Activated T-cell treated with anti-CD3 and anti-CD28 coated beads, Interleukin-2, amount 50 U/mL, for 72 hours (primary cell): ENCODE results near the gene RSBN1. TPM values are rescaled to one million over a fixed set of nuclear protein-coding genes. Genes with fewer than 3 reads are reported as not detected.

Source experiments
- ATAC-seq, 2 donors: fragments of 150-1000 bp; cut with Tn5 transposase; replicated peaks in 1 of 2; 2 replicates each; pipeline ENCODE4 v1.10.0; 2021; ENCODE audit warnings: moderate library complexity in 2 of 2, mild to moderate bottlenecking in 1 of 2
- DNase-seq, 2 donors: peaks; one replicate each; pipeline ENCODE4 v3.0.0; 2021 to 2022; ENCODE audit warnings: mixed read lengths in 1 of 2
- H3K27ac Mint-ChIP-seq: one replicate; pipeline ENCODE4 v1.8.0; 2022; ENCODE audit warnings: mild to moderate bottlenecking, moderate library complexity, mixed read lengths
- H3K27me3 Mint-ChIP-seq: one replicate; pipeline ENCODE4 v1.8.0; 2022; ENCODE audit warnings: low read depth, mixed read lengths
- H3K36me3 Mint-ChIP-seq, 2 donors: one replicate each; pipeline ENCODE4 v1.8.0; 2022; ENCODE audit warnings: mixed read lengths in 2 of 2, mild to moderate bottlenecking in 1 of 2; ENCODE audit not compliant: insufficient read depth in 2 of 2
- H3K4me1 Mint-ChIP-seq: one replicate; pipeline ENCODE4 v1.8.0; 2022; ENCODE audit warnings: low read depth, mixed read lengths
- H3K4me3 Mint-ChIP-seq, 2 donors: one replicate each; pipeline ENCODE4 v1.8.0; 2022; ENCODE audit warnings: mild to moderate bottlenecking in 2 of 2, mixed read lengths in 2 of 2, moderate library complexity in 2 of 2
- H3K9me3 Mint-ChIP-seq, 2 donors: one replicate each; pipeline ENCODE4 v1.8.0; 2022; ENCODE audit warnings: mixed read lengths in 2 of 2
- total RNA-seq, 2 donors: library from RNA; stranded (reverse); gene quantifications; one replicate each; pipeline ENCODE4 v1.2.3, GENCODE V29; 2022

Gene RSBN1
- total RNA-seq, 2 donors from 2014 or later: 18.4 to 23.9 TPM

DNA sequence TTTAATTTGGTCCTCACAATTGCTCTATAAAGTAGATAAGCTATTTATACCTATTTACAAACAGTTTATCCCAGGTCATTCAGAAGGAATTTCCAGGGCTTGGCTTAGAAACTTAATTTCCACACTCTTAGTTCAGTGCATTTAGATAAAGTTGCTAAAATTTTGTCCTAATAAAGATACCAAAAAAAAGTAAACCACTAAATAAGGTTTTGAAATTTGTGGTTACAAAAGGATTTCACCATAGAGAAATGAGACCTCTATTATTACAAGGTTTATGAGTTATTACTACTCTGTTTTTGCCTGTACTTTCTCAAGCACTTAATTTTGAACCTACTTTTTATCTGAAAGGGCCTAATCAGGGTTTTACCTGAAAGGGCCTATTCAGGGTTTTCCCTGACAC is 36.8 kb upstream of the RSBN1 start:
- H3K36me3 Mint-ChIP-seq: peaks cover 16 to 43% of the 10 kb centered on the region in 2 donors
- no peak overlapping the region for H3K4me3 Mint-ChIP-seq
- no peak overlapping the region for H3K27ac Mint-ChIP-seq

DNA sequence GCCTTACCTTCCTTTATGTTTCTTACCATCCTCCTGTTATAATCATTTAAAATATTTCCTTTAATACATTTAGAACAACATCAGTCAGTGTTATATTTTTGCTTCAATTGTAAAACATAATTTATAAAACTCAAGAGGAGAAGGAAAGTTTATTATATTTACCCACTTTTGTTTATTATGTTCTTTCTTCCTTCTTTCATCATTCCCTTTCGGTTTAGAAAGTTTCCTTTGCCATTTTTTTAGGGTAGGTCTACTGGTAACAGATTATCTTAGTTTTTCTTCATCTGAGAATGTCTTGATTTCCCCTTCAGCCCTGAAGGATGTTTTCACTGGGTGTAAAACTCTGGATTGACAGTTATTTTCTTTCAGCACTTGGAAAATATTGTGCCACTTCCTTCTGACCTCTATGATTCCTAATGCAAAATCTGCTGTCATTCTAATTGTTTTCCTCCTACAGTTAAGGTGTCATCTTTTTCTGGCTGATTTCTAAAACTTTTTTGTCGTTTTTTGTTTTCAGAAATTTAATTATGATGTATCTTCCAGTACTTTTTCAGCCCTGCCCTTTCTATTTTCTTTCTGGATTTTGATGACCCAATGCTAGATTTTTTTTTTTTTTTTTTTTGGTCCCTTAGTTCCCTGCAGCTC is 34.2 kb upstream of the RSBN1 start:
- Mint-ChIP-seq H3K9me3 (no peaks in the 10 kb centered on the region), H3K36me3 (peaks cover 15 to 35% of the 10 kb centered on the region in 2 donors), H3K4me3 (no peak overlapping the region), H3K27me3 (no peaks in the 10 kb centered on the region), H3K4me1 (peaks cover 13% of the 10 kb centered on the region), H3K27ac (peak overlapping the region; percentile 82)
- DNase-seq (no peak), ATAC-seq (no peak)

More for the DNA sequence above, 36.8 kb upstream of the RSBN1 start:
- H3K27me3 Mint-ChIP-seq: no peaks in the 10 kb centered on the region
- DNase-seq (no peak), ATAC-seq (no peak)
- H3K4me1 Mint-ChIP-seq: peaks cover 22% of the 10 kb centered on the region
- H3K9me3 Mint-ChIP-seq: no peaks in the 10 kb centered on the region

DNA sequence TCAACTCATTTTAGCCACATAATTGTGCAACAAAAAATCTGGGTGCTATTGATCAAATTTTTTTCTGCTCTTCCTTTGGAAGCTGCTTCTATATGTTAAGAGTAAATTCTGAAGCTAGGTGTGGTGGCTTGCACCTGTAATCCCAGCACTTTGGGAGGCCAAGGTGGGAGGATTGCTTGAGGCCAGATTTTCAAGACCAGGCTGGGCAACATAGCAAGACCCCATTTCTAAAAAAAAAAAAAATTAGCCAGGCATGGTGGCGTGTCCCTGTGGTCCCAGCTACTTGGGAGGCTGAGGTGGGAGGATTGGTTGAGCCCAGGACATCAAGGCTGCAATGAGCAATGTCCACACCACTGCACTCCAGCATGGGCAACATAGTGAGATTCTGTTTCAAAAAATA is 24.3 kb upstream of the RSBN1 start:
- Mint-ChIP-seq H3K36me3 (peaks cover 5 to 36% of the 10 kb centered on the region in 2 donors), H3K9me3 (no peaks in the 10 kb centered on the region), H3K4me3 (no peak overlapping the region), H3K27ac (no peak overlapping the region), H3K27me3 (no peaks in the 10 kb centered on the region), H3K4me1 (no peaks in the 10 kb centered on the region)
- DNase-seq (no peak), ATAC-seq (no peak)

DNA sequence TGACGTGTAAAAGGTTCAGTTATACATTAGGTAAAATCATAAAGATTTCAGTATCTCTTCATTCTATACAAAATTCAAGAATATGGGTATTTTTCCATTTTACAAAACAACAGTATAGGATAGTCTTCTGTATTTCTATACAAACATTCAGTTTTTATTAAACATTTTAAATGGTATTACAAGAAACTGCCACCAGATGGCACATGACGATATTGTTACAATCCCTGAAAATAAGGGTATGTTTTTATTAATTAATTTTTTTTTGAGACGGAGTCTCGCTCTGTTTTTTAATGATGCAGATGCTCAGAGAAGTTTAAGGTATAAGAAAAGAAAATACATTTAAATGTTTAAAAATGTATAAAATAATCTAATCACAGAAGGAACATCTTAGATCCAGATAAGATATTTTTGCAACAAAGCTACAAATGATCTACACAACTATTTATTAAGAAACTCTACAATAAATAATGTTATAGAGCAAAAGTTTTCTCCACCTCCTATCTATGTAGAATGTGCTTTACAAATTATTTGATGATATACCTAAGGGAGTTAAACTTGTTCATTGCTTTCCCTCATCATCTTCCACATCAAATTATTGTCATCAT is 23.5 kb upstream of the RSBN1 start:
- no peak overlapping the region for H3K27ac Mint-ChIP-seq
- no peaks in the 10 kb centered on the region for H3K27me3 Mint-ChIP-seq
- H3K9me3 Mint-ChIP-seq: no peaks in the 10 kb centered on the region
- H3K4me3 Mint-ChIP-seq: no peak overlapping the region
- ATAC-seq (no peak), DNase-seq (no peak)
- H3K36me3 Mint-ChIP-seq: peaks cover 5 to 38% of the 10 kb centered on the region in 2 donors
- H3K4me1 Mint-ChIP-seq: peaks cover 7% of the 10 kb centered on the region

DNA sequence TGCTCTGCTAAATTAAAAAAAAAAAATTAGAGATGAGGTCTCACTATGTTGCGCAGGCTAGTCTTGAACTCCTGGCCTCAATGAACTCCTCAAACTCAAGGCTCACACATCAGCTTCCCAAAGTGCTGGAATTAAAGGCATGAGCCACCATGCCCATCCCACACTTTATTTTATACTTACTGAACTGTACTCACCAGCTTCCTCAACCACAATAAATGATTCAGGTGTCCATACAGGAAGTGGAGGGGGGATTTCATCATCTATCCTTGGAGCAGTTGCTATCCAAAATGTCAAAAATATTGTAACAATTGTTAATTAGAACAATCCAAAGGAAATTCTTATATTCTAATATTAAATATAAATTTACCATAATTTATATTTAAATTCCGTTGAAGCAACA is 22.4 kb upstream of the RSBN1 start:
- H3K9me3 Mint-ChIP-seq: no peaks in the 10 kb centered on the region

DNA sequence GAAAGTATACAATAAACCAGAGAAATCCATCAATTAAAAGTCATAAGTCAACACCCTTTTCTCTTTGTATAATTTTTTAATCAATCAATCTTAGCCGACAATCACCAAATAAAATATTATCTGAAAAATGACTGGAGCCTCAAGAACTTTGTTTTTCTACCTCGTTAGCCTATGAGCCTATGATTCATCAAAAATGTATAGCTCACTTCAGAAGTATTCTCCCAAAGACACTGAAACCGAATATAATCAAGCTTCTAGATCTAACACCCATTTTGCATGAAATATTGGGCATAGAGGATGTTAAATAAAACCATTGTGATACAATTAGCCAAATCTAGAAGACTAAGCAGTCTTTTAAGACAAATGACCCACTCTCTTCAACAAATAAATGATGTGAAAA is 17.8 kb upstream of the RSBN1 start:
- peaks cover 0 to 32% of the 10 kb centered on the region in 2 donors for H3K36me3 Mint-ChIP-seq
- DNase-seq (no peak), ATAC-seq (no peak)
- no peak overlapping the region for H3K27ac Mint-ChIP-seq
- H3K27me3 Mint-ChIP-seq: no peaks in the 10 kb centered on the region
- peaks cover 7% of the 10 kb centered on the region for H3K4me1 Mint-ChIP-seq
- H3K4me3 Mint-ChIP-seq: no peak overlapping the region
- H3K9me3 Mint-ChIP-seq: no peaks in the 10 kb centered on the region

More for the DNA sequence above, 22.4 kb upstream of the RSBN1 start:
- Mint-ChIP-seq H3K36me3 (peaks cover 2 to 36% of the 10 kb centered on the region in 2 donors), H3K27ac (no peak overlapping the region), H3K27me3 (no peaks in the 10 kb centered on the region), H3K4me3 (no peak overlapping the region), H3K4me1 (peaks cover 7% of the 10 kb centered on the region)
- DNase-seq (no peak), ATAC-seq (no peak)

DNA sequence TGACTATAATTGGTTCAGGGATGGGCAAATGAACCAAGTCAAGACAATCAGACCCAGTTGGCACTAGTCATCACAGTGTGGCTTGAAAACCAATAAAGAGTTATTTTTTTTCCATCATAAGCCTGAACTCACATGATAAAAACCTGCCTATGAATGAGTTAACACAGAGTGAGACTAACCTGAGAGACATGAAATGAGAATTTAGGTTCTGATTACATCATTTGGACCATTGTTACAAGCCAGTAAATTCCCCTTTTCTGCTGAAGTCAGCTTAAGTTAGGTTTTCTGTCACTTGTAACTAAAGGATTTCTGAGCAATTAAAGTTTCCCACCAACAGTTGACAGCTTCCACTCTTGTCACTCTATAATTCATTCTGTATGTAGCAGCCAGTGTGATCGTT is 9.6 kb upstream of the RSBN1 start:
- peaks cover 12% of the 10 kb centered on the region for H3K4me1 Mint-ChIP-seq
- H3K36me3 Mint-ChIP-seq: peaks cover 0 to 19% of the 10 kb centered on the region in 2 donors
- H3K27ac Mint-ChIP-seq: peak overlapping the region; percentile 27
- ATAC-seq: peak; percentile 86 to 90
- no peaks in the 10 kb centered on the region for H3K27me3 Mint-ChIP-seq
- no peak for DNase-seq
- no peak overlapping the region for H3K4me3 Mint-ChIP-seq
- H3K9me3 Mint-ChIP-seq: no peaks in the 10 kb centered on the region

DNA sequence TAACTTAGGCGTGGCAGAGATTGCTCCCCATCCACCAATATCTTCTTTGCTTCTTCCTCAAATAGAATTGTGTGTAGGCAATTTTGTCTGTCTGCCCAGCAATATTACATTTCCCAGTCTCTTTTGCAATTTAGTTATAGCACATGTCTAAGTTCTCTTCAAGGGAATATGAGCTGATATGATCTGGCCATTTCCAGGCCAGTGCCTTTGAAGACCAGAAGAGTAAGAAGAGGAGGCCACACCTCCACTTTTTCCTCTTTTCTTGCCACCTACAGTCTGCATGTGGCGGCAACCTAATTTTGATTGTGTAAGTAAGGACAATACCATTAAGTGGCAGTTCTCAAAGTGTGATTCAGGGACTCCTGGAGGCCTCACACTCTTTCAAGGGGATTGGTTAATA is 6.3 kb upstream of the RSBN1 start:
- Mint-ChIP-seq H3K4me3 (no peak overlapping the region), H3K36me3 (peaks cover 0 to 26% of the 10 kb centered on the region in 2 donors), H3K27me3 (no peaks in the 10 kb centered on the region), H3K9me3 (no peaks in the 10 kb centered on the region), H3K27ac (no peak overlapping the region), H3K4me1 (peaks cover 12% of the 10 kb centered on the region)
- ATAC-seq (no peak), DNase-seq (no peak)

DNA sequence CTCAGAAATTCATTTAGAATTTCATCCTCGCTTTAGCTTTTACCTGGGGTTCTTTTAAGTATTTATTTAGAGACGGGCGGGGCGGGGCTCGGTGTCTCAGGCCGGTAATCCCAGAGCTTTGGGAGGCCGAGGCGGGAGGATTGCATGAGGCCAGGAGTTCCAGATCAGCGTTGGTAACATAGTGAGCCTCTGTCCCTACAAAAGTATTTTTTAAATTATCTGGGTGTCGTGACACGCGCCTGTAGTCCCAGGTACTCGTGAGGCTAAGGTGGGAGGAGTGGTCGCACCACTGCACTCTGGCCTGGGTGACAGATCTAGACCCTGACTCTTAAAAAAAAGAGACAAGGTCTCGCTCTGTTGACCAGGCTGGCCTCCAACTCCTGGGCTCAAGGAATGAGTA is 942 bp upstream of the RSBN1 start:
- H3K36me3 Mint-ChIP-seq: peaks cover 7 to 17% of the 10 kb centered on the region in 2 donors
- peak overlapping the region; percentile 83 for H3K27ac Mint-ChIP-seq
- no peaks in the 10 kb centered on the region for H3K27me3 Mint-ChIP-seq
- peak overlapping the region; percentile 94 to 98 for H3K4me3 Mint-ChIP-seq
- ATAC-seq (no peak), DNase-seq (no peak)
- H3K4me1 Mint-ChIP-seq: peaks cover 34% of the 10 kb centered on the region
- no peaks in the 10 kb centered on the region for H3K9me3 Mint-ChIP-seq

DNA sequence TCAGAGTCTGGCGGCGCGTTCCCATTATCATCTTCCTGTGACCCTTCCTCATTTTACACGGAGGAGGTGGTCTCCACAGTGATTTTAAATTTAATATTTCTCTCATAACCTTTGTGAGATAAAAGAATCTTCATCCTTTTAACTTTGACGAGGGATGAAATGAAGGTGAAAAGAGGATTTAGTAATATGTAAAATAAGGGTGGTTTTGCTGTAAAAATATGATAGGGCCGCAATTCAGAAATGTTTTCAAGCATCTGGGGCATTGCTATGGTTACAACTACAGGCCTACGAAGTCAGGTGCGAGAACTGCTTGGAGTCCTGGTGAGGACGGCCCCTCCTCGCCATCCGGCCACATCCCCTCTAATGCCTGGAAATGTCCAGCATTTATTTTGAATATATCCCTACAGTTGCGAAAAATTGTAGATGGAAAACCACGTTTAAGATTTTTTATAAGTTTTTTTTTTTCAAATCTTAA is 422 bp upstream of the RSBN1 start:
- no peak for ATAC-seq
- H3K4me3 Mint-ChIP-seq: peak overlapping the region; percentile 94 to 98
- DNase-seq: peak in 1 of 2 donors; percentile 27
- H3K9me3 Mint-ChIP-seq: no peaks in the 10 kb centered on the region
- peak overlapping the region; percentile 83 for H3K27ac Mint-ChIP-seq
- H3K4me1 Mint-ChIP-seq: peaks cover 35% of the 10 kb centered on the region
- no peaks in the 10 kb centered on the region for H3K27me3 Mint-ChIP-seq
- peaks cover 8 to 17% of the 10 kb centered on the region in 2 donors for H3K36me3 Mint-ChIP-seq

DNA sequence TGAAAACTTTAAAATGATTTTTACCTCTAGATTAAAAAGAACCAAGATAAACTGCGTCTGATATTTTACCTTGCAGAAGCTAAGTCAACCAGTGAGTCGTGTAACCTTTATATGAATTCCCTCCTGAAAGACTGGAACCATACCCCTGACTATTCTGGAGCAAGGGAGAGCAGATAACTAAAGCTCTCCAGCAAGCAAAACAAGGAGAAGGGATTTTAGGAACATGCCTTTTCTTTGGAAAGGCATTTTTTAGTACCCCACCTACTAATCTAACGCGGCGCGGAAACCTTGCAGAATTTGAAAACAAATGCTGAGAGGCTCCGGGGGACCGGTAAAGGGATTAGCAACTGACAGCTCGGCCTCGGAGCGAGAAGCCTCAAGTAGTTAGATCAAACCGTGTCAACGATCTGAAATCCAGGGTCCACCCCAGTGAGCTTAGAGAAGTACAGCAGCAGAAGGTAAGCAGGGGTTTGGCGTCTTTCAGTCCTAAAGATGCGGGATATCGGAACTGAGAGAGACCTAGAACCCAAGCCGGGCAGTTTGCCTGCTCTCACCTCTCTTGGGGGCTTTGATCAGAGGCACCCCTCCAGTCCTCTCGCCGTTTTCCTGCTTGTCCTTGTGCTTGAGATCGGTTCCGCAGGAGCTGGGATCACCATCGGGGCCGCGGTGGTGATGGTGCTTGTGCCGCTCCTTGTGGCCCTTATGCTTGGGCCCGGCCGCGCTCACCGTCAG is 954 bp downstream of the RSBN1 start:
- Mint-ChIP-seq H3K9me3 (no peaks in the 10 kb centered on the region), H3K4me1 (peaks cover 46% of the 10 kb centered on the region), H3K36me3 (peaks cover 9 to 12% of the 10 kb centered on the region in 2 donors), H3K4me3 (peak overlapping the region; percentile 94 to 98), H3K27ac (peak overlapping the region; percentile 92), H3K27me3 (no peaks in the 10 kb centered on the region)
- ATAC-seq: no peak
- peak; percentile 32 to 37 for DNase-seq

DNA sequence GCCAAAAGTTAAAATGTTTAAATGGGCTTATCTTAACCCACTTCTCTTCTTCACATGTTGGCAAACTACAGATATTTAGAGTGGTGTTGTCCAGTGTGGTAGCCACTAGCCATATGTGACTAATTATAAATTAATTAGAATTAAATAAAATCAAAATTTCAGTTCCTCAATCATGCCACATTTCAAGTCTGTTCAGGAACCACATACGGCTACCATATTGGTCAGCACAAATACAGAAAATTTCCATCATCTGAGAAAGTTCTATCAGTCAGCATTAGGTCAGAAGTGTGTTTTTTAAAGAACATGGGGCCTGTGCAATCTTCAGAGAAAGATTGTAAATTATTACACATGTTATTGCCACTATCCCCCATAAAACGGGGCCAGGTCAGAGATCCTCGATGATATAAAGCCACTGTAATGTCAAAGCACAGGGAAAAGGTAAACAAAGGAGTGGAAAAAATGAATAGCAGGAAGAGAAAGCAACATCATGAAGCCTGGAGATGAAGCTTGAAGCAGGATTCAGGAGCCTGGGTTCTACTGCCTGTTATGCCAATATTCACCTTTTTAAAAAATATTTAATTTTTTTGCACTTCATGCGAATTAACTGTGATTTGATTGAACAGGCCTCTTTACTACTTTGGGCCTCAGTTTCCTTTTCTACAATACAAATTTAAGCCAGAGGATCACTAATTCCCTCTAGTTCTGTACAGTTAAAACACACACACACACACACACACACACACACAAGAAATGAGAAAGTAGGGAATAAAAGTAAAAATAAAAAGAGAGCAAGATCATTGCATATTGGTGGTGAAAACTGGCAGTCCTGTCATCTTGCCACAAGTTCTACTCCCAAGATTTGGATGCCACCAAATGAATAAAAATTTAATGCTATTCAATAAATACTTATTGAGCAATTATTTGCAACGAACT is 2.3 kb downstream of the RSBN1 start:
- H3K27me3 Mint-ChIP-seq: no peaks in the 10 kb centered on the region
- H3K4me3 Mint-ChIP-seq: peak overlapping the region; percentile 94 to 98
- DNase-seq (no peak), ATAC-seq (no peak)
- no peaks in the 10 kb centered on the region for H3K9me3 Mint-ChIP-seq
- peaks cover 60% of the 10 kb centered on the region for H3K4me1 Mint-ChIP-seq
- peak overlapping the region; percentile 85 for H3K27ac Mint-ChIP-seq
- peaks cover 7 to 9% of the 10 kb centered on the region in 2 donors for H3K36me3 Mint-ChIP-seq
